Measurements from ENCODE around the gene SDK1. TPM values are rescaled to one million over a fixed set of nuclear protein-coding genes. Genes with fewer than 3 reads are reported as not detected.

SDK1 gene
- total RNA-seq, 4 donors from 2014 or later = 1.3 to 5.0 (median 2.0) TPM

DNA sequence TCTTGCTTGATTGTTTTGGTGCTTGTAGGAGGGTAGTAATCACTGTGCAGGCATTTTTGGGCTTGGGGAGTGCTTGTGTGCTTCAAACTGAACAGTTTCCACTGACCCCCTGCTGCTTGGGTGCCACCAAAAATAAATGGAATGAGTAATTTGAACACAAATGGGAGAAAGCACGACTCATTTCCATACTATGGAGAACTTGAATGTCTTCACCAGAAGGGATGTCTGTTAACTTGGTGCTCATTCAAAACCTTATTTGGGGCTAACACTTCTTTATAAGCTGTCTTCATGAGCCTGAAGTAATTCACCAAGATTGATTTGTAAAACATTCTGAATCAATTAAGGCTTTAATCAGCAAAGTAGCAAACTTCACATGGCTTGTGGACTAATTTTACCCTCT lies 560.3 kb downstream of the SDK1 start:
- intact Hi-C loops (cut with DNase I) = no loop called here

DNA sequence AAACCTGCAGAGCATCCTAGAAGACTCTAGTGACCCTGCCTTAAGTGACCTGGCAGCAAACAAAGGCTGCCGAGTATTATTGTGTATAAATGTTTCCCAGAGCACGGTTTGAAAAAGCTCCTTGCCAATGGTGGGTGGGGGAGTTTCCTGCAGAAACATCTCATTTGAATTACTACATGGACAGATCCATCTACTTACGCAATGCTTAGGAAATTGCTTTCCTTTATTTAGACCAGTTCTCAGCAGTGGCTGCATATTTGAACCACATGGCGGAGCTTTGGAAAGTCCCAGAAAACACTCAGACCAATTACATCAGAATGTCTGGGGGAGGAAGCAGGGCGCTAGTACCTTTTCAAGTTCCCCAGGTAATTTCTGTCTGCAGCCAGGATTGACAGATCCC lies 560.9 kb downstream of the SDK1 start:
- Histone ChIP-seq H3K4me3 (replicated peaks in 1 of 3) (no peak overlapping the region), H3K36me3 (no peaks in the 10 kb centered on the region), H3K9me3 (no peaks in the 10 kb centered on the region), H3K27me3 (no peaks in the 10 kb centered on the region), H3K4me1 (peaks cover 0 to 10% of the 10 kb centered on the region in 2 donors), H3K27ac (peak overlapping the region in 1 of 3 donors; percentile 44)
- WGBS, 2 donors = 11 to 12% methylated on average over 5 of the region's 5 CpGs
- intact Hi-C loops (cut with DNase I) = no loop called here
- TF ChIP-seq, protein P1, sequence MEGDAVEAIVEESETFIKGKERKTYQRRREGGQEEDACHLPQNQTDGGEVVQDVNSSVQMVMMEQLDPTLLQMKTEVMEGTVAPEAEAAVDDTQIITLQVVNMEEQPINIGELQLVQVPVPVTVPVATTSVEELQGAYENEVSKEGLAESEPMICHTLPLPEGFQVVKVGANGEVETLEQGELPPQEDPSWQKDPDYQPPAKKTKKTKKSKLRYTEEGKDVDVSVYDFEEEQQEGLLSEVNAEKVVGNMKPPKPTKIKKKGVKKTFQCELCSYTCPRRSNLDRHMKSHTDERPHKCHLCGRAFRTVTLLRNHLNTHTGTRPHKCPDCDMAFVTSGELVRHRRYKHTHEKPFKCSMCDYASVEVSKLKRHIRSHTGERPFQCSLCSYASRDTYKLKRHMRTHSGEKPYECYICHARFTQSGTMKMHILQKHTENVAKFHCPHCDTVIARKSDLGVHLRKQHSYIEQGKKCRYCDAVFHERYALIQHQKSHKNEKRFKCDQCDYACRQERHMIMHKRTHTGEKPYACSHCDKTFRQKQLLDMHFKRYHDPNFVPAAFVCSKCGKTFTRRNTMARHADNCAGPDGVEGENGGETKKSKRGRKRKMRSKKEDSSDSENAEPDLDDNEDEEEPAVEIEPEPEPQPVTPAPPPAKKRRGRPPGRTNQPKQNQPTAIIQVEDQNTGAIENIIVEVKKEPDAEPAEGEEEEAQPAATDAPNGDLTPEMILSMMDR (IDR thresholded peaks at IDR 0.05) = peak in 1 of 6 experiments; percentile 21
- no peak for TF ChIP-seq POLR2A (IDR thresholded peaks at IDR 0.05)
- DNase-seq = peak; percentile 42 to 47

More for the DNA sequence above, 560.3 kb downstream of the SDK1 start:
- Histone ChIP-seq H3K27me3 (no peaks in the 10 kb centered on the region), H3K4me3 (replicated peaks in 1 of 3) (no peak overlapping the region), H3K36me3 (no peaks in the 10 kb centered on the region), H3K9me3 (no peaks in the 10 kb centered on the region), H3K4me1 (peaks cover 0 to 10% of the 10 kb centered on the region in 2 donors), H3K27ac (no peak overlapping the region)
- DNase-seq = no peak
- 71 to 83% methylated on average over 1 of the region's 1 CpG for WGBS, 2 donors
- TF ChIP-seq, protein P1 (IDR thresholded peaks at IDR 0.05) = no peak

DNA sequence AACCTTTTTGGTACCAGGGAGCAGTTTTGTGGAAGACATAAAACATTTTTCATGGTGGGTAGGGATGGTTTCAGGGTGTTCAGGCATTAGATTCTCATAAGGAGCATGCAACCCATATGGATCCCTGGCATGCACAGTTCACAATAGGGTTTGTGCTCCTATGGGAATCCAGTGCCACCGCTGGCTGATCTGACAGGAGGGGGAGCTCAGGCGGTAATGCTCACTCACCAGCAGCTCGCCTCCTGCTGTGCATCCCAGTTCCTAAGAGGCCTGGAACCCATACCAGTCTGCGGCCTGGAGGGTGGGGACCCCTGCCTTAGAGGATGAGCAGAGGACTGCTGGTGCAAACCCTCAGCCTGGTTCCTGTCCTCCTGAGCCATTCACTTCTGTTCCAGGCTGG lies 561.7 kb downstream of the SDK1 start:
- Histone ChIP-seq H3K9me3 (no peaks in the 10 kb centered on the region), H3K4me3 (replicated peaks in 1 of 3) (no peak overlapping the region), H3K27me3 (no peaks in the 10 kb centered on the region), H3K4me1 (peaks cover 0 to 10% of the 10 kb centered on the region in 2 donors), H3K36me3 (no peaks in the 10 kb centered on the region), H3K27ac (no peak overlapping the region)
- intact Hi-C loops (cut with DNase I) = no loop called here
- 87 to 100% methylated on average over 1 to 4 of the region's 4 CpGs for WGBS, 2 donors
- no peak for DNase-seq
- TF ChIP-seq POLR2A (IDR thresholded peaks at IDR 0.05) = no peak
- TF ChIP-seq, protein P1 (IDR thresholded peaks at IDR 0.05) = no peak

DNA sequence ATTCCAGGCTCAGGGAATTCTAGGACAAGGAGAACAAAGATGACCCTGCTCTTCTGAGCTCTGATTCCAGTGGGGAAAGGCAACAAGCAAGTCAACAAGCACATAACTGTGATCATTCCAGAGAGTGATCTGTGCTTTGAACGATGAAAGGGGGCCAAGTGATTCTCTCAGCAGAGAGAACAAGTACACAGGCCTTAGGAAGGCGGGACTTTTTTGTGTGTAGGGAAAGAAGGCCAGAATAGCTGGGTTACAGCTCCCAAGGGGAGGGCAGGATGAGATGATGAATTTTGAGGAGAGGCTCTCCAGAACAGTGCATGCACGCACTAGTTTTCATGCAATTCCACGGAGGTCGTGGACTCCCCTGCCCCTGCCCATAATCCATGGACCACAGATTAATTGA lies 565.2 kb downstream of the SDK1 start:
- H3K4me1 ChIP-seq = peaks cover 0 to 10% of the 10 kb centered on the region in 2 donors
- intact Hi-C loops (cut with DNase I) = no loop called here
- no peak overlapping the region for H3K27ac ChIP-seq
- no peak for DNase-seq
- H3K4me3 ChIP-seq (replicated peaks in 1 of 3) = no peak overlapping the region
- H3K9me3 ChIP-seq = no peaks in the 10 kb centered on the region
- 76 to 83% methylated on average over 5 of the region's 5 CpGs for WGBS, 2 donors
- H3K36me3 ChIP-seq = no peaks in the 10 kb centered on the region
- no peak for TF ChIP-seq POLR2A (IDR thresholded peaks at IDR 0.05)
- TF ChIP-seq, protein P1 (IDR thresholded peaks at IDR 0.05) = no peak
- H3K27me3 ChIP-seq = no peaks in the 10 kb centered on the region

DNA sequence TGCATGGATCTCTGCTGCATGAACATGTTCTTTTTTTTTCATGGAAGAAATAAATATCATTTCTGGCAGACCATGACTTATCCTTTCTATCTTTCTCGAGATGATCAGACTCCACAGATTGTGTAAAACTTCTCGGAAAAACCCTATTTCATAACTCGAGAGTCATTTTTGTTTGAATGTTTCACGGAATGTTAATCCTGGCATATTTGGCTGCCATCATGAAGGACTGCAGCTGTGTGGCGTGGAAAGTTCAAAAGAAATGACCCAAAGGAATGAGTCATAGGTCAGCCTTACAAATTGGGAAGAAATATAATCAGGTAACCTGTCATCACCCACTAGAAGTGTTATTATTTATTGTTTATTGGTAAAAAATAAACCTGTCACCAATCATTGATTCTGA lies 566.8 kb downstream of the SDK1 start:
- intact Hi-C loops (cut with DNase I) = no loop called here
- WGBS, 2 donors = 87 to 92% methylated on average over 5 of the region's 5 CpGs
- Histone ChIP-seq H3K27ac (no peak overlapping the region), H3K9me3 (no peaks in the 10 kb centered on the region), H3K4me3 (replicated peaks in 1 of 3) (no peak overlapping the region), H3K36me3 (no peaks in the 10 kb centered on the region), H3K4me1 (no peaks in the 10 kb centered on the region), H3K27me3 (no peaks in the 10 kb centered on the region)
- no peak for DNase-seq
- TF ChIP-seq, protein P1 (IDR thresholded peaks at IDR 0.05) = no peak
- no peak for TF ChIP-seq POLR2A (IDR thresholded peaks at IDR 0.05)
